Measurements from ENCODE around the gene GNG12. TPM values are rescaled to one million over a fixed set of nuclear protein-coding genes. Genes with fewer than 3 reads are reported as not detected.

Gene GNG12
- total RNA-seq, 1 donor from 2014 or later = 17.3 TPM

DNA sequence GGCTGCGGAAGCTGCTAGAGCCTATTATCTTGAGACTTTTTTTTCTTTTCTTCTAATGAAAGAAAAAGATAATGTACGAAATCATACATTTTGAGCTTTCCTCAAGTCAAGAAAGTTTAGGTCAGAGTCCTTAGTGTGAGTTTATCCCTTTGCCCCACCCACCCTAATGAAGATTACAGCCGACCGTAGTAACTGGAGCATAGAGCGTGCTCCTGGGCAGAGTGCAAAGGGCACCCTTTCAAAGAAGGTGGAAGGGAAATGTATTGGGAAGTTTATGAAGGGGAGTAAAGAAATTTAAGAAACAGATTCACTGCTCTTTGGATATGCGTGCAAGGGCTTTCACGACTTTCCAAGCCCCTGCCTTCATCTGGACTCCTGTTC, 17.2 kb downstream of the GNG12 start:
- no peak for ATAC-seq
- no peak for DNase-seq (ENCODE audit: low spot score)

DNA sequence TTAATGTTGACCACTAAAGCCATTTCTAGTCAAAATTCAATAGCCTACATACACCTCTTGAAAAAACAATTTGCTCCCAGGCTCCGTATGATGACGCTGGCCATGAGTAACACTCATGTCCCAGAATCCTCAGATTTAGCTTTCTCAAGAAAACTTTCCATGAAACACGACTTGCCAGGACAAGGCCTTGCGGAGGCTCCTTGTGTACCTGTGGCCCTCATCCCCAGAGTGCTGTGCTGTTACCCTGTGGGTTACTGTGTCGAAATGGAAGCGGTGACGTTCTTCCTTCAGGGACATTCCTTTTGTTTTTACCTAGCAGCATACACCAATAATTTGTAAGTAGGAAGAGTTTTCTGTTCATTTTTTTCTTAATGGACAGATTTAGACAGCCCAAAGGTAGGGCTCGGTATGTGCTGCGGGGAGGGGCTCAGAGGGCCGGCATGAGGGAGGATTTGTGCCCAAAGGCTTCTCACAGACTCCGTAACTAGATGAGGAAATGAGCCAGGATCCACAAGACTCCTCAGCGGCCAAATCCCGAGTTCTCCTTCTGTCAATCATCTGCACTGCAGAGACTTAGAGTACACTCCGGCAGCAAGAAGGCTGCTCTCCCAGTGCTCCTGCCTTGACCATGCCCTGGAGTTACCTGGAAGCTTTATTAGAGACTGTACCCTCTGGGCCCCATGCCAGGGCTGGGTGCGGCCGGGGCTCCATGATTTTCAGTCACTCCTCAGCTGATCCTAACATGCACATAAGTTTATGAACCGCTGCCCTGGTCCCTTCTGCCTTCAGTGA, 17.8 kb downstream of the GNG12 start:
- ATAC-seq = no peak
- no peak for DNase-seq (ENCODE audit: low spot score)

DNA sequence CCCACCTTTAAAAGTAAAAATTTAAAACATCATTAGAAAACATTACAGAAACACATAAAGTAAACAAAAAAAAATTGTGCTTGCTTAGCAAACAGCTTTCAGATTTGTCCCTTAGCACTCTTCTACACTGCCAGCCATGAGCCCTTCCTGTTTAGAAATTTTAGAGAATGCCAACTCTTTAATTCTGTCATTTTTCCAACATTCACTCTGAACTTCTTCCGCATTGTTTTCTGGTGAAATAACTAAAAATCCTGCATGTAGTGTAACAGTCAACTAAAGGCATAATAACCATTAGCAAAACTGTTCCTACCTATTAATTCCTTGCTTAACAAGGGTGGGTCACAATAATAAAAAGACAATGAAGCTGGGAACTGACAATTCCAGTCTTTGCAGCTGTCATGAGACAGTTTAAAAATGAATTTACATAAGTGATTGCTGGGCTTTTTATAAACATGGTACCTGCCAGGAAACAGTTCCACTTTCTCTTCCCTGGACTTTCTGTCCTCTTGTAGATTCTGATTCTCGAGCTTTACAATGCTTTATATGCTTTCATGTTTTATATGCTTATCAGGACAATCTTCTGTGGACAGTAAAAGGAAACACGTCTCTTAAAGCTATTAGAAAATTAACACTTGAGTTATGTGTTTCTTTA, 19.0 kb downstream of the GNG12 start:
- DNase-seq (ENCODE audit: low spot score) = no peak
- ATAC-seq = peak; percentile 72

DNA sequence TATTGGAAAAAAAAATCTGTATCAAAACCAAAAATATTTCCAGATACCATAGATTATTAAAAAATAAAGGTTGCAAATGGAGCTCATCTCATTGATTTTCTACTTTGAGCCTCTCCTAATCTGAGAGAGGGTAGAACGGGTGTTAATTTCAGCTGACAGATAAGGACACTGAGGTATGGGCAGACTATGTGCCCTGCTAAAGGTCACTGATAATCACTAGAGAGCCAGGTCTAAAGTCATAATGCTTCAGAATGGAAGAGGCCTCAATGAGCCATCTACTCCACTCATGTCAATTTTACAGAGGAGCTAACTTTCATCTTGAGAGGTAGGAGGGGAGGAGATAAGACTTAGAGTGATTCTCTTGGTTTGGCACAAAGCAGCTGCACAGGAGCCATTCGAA, 21.0 kb downstream of the GNG12 start:
- ATAC-seq = no peak
- DNase-seq (ENCODE audit: low spot score) = no peak

DNA sequence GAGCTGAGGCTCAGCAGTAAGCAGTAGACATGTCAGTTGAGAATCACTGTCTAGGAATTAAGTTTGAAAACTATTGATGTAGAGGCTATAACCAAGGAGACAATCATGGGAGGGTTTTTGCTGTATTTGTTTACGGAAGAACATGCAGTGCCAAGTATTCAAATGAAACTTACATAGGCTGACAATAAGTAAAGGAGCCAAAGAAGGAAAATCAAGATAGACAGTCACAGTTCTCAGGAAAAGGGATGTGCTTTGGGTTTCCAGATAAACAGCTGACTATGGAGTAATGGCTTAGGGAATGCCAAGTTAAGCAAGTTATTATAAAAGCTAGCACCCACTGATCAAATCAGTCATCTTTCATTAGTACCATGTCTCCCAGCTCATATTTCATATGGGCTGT, 21.5 kb downstream of the GNG12 start:
- no peak for DNase-seq (ENCODE audit: low spot score)
- no peak for ATAC-seq

DNA sequence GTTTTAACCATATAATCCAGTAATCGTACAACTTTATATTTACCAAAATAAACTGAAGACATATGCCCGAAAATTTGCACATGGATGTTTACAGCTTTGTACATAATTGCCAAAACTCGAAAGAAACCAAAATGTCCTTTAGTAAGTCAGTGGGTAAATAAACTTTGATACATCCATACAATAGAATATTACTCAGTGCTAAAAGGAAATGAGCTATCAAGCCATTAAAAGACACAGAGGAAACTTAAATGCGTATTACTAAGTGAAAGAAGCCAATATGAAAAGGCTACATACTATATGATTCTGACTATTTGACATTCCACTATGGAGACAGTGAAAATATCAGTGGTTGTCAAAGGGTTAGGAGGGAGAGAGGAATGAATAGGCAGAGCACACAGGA, 23.4 kb downstream of the GNG12 start:
- DNase-seq (ENCODE audit: low spot score) (no peak), ATAC-seq (no peak)

DNA sequence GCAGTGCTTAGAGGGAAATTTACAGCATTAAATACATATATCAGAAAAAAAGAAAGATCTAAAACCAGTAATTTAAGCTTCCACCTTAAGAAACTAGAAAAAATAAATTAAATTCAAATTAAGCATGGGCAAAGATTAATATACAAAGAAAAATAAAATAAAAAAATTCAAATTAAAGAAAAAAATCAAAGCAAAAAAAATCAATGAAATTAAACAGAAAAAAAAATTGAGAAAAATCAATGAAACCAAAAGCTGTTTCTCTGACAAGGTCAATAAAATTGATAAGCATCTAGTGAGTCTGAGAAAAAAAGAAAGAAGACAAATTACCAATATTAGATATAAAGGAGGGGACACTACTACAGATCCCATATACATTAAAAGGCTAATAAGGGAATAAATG, 26.0 kb downstream of the GNG12 start:
- DNase-seq (ENCODE audit: low spot score) = no peak
- ATAC-seq = no peak

DNA sequence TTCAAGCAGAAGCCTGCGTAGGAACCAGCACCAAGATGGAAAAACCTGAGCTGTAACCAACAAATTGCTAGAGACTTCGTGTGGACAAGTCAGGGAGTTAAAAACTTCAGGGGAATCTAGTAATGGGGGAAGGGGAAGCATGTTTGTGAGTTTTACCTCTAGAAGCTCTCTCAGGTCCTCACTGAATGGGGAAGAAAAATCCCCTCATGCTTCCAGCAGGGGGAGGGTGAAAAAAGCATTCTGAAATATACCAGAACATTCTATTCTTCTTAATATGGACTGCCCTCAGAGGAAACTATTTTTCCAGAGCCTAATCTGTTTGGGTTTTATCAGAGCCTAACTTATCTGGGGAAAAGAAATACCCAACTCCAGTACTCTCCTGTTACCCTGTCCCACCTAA, 28.6 kb downstream of the GNG12 start:
- DNase-seq (ENCODE audit: low spot score) (no peak), ATAC-seq (no peak)

DNA sequence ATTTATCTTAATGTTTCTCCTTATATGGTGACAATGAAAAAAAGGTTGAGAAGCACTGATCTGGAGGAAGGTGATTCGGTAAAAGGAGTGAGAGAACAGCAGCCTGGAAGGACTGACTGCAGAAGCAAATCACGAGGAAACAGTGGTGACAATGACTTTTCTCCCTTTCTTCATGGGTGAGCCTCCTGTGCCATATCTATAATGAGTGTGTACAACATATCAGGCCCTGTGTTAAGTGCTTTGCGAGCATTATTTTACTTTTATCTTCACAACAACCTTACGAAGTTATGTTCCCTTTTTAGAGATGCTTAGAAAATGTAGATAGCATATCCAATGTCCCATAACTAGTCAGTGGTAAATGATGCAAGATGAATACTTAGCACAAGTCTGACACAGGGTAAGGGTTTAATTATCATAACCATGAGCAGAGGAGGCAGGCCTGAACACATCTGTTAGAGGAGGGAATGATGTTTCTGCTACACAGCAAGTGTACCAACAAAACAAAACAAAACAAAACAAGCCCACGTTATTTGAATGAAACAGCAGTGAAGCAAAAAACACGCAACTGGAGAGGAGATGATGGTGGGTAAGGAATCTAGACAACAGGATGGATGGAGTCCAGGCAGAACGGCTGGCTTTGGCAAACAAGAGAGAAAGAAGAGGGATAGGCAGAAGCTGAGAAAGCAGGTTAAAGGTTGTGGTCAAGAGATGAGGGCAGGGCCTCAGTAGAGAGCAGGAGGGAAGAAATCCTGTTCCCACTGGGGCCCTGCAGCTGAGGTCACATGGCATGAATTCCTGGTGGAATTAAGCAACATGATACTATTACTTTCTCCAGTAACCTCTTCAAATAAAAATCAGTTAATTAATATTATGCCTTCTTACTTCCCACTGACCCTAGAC, 29.6 kb downstream of the GNG12 start:
- no peak for DNase-seq (ENCODE audit: low spot score)

DNA sequence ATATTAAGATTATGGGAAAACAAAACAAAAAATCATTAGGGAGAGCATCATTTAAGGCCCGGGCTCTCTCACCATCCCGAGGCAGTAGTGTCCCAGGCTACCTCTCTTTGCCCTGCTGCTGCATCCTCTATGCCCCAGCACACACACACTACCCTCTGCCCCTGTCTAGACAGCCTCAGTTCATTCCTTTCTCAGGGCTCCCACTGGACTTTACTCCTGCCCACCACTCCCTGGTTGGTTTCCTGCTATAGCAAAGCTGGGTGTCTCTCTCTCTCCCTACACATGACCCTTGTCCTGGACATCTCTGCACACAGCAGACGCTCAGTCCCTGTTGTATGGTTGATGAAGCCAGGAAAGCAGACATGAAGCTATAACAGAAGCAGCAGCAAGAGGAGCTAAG, 30.7 kb downstream of the GNG12 start:
- DNase-seq (ENCODE audit: low spot score) = no peak
- ATAC-seq = peak; percentile 15

More for the DNA sequence above, 29.6 kb downstream of the GNG12 start:
- ATAC-seq = peak; percentile 29

DNA sequence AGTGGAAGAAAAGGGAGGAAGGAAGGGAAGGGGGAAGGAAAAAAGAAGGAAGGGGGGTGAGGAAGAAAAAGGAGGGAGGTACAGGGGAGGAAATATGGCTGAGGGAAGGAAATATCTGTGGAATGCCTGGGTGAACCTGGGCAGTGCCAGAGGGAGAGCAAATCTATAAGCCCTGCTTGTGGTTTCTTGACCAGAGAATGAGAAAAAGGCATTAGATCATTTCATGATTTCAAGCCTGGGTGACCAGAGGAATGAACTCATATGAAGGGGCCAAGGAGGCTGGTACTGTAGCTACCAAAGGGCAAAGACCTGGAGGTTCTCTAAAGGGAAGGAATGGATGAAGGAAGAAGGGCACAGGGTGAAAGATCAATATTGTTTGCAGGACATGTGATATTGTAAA, 31.4 kb downstream of the GNG12 start:
- DNase-seq (ENCODE audit: low spot score) (no peak), ATAC-seq (no peak)

DNA sequence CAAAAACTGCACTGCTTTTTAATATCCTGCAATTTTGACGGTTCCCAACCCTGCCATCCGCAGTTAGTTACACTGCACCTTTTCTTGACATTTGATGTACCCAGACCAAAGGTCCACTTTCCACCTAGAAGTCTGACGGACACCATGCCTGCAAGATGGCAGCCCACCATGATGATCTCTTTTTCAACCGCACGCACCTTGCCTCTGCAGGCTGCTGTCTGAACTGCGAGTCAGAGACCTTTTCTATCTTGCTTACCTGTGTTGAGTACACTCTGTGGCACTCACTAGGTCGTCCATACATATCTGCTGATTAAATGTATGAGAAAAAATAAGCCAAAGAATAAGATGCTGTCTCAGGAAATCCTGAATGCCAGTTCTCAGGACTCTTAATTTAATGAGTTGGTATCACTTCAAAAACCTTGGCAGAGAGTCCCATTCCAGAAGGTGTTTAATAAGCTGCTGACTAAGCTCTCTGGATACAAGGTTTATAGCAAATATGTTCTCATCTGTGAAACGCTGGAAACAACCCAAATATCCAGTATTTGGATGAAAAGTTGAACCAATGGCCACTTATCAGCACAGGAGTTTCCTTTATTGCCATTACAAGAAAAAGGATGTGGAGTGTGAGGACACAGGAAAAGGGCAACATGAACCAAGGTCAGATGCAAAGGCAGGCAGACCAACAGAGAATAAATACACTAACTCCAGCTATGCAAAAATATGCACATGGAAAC, 37.9 kb downstream of the GNG12 start:
- DNase-seq (ENCODE audit: low spot score) = no peak

DNA sequence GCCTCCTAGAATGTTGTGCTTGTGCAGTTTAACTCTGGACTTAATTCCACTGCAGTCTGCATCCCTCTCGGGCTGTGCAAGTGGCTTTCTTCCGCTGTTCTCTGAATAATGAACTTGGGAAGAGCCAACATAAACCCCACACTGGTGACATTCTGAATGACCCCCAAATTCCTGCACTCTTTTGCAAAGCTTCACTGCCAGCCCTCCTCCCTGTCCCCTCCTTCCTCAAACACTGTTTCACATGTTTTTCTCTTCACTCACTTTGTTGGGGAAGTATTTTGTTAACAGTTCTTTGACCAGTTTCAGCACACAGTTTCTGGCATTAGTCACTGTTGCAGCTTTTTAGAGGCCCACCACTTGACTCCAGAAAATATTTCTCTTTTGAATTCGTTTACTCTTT, 39.7 kb downstream of the GNG12 start:
- ATAC-seq (peak; percentile 32), DNase-seq (ENCODE audit: low spot score) (no peak)

More for the DNA sequence above, 37.9 kb downstream of the GNG12 start:
- no peak for ATAC-seq

DNA sequence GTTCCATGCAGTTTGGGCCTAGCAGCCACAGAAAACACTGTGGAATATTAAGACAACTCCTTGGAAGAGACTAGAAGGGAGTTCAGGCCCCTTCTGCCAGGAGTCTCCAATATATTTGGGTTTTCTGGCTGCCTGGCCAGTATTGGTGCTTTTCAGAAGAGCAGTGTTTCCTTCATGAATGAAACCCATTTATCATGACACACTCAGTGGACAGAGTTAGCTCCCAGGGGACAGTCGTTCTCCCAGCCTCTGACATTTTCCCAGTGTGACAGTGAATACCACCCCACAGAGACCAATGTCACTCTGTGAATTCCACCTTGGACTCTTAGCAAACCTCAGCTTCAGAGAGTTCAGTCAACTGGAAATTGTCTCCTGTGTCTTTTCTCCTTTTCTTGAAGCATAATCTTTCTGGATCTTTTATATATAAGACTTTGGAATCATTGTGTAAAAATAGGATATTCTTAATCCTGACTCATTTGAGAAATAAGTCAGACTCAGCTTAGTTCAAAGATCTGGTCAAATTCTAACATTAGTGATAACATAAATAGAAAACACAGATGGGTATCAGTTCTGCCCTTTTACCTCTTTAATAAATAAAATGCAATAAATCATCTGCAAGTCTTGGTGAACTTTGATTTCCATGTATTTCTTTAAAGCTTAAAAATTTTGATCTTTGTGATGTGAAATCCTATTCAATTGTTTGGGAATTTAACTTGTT, 40.4 kb downstream of the GNG12 start:
- DNase-seq (ENCODE audit: low spot score) = no peak
- ATAC-seq = no peak

DNA sequence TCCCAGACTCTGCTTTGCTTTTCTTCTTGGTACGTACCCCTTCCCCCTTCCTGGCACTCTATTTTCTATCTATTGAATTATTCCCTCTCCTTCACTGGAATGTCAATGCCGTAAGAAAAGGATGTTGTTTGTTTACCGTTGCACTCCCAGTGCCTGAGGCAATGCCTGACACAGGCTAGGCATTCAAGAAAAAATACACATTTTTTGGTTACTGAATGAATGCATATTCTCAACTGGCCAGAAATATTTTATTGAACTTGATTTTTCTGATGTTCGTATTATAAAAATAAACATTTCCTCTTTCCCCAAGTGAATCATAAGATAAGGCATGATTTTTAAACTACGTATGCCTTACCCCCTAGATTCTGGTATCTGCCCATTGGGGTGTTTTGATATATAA, 41.2 kb downstream of the GNG12 start:
- no peak for ATAC-seq
- DNase-seq (ENCODE audit: low spot score) = no peak

DNA sequence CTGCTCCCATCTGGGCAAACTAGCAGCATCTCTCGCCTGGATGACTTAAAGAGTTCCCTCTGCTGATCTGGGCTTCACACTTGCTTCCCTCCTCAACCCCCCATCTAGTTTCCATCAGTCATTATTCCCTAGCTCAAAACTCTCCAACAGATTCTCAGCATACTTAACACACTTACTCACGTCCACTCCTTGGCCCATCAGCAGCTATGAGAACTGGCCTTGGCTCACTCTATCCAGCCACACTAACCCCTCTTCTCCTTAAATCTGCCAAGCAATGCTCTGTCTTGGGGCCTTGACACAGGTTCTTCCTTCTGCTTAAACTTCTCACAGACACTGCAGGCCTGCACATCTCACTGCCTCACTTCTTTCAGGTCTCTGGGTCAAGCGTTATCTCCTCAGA, 41.6 kb downstream of the GNG12 start:
- no peak for ATAC-seq

DNA sequence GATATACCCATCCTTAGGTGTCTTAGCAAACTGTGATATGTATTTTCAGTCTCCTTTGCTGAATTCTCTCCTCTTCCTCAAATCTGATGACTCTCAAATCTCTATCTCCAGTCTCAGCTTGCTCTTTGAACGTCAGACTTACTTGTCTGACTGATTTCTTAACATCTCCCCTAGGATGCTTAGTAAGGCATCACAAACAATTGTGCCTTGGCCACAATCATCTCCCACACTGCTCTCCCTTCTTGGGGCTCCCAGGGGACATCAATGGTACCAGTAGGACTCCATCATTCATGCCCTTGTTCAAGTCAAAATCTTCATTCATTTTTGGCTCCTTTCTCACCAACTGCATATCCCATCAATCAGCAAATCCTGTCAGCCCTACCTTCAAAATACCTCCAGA, 42.0 kb downstream of the GNG12 start:
- DNase-seq (ENCODE audit: low spot score) (no peak), ATAC-seq (no peak)

More for the DNA sequence above, 41.6 kb downstream of the GNG12 start:
- no peak for DNase-seq (ENCODE audit: low spot score)

DNA sequence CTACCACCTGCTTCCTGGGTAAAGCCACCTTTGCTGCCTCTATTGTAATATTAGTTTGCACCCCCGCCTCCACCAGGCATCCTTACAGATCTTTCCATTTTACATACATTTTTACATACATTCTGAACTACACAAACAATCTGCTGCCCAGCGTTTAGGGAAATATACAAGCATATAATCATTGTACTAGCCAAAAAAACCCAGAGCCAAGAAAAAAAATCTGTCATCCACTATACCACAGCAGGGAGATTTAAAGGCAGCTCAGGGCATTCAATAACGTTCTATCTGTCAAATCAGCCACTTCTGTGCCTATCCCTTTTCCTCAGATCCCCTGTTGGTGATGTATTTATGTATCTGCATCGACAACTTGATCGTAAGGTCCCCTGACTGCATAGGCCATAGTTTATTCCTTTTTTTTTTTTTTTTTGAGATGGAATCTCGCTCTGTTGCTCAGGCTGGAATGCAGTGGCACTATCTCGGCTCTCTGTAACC, 43.0 kb downstream of the GNG12 start:
- DNase-seq (ENCODE audit: low spot score) = no peak
- ATAC-seq = no peak

DNA sequence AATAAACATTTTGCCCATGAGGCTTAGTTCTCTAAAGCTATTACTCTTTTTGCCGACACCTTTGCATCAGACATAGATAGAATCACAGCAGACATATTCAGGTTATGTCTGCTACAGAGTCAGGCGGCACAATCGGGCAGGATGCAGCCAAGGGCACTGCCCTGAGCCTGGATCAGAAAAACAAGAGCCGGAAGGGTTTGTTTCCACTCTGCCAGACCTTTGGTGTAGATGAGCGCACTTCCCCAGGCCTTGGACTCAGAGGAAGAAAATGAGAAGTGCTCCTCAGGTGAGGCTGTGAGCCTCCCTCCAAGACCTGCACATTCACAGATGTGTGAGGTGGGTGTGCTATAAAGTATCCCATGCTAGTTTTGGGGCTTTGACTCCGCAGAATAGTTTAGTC, 43.7 kb downstream of the GNG12 start:
- ATAC-seq (no peak), DNase-seq (ENCODE audit: low spot score) (no peak)

DNA sequence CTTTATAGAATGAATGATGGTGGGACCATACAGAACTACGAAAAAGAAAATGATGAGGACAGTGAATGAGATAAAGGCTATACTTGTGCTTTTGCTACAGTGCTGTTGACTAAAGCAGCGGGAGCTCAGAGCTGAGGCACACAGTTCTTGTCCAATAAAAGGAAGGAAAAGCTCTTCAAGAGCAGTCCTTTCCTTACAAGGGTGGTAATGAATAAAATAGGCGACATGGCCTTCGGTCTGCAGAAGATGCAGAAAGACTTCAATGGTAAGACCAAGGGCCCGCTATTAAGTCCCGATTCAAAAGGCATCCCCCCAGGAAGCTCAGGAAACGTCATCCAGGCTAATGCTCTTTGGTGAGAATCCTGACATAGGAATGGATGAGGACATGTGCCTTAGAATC, 44.4 kb downstream of the GNG12 start:
- DNase-seq (ENCODE audit: low spot score) = no peak
- ATAC-seq = no peak

Data from left lobe of liver (tissue), 2 donors.